Stimulated activated CD4-positive, alpha-beta T cell treated with anti-CD3 and anti-CD28 coated beads, Interleukin-15, amount 100 ng/mL, for 24 hours (primary cell): ENCODE results near the gene ATP1A1.

Experiments used
- DNase-seq: peaks from one replicate; pipeline ENCODE4 v3.0.0-alpha.2; 2020

ATP1A1 gene

GRCh38 chr1:116446686-116447085 is 73.6 kb downstream of the ATP1A1 start:
- DNase-seq: no peak

GRCh38 chr1:116448785-116449385 is 75.8 kb downstream of the ATP1A1 start:
- DNase-seq: no peak

- DNase-seq: no peak
These were observed 76.5 kb downstream of the ATP1A1 start for GRCh38 chr1:116449578-116449977.

- no peak for DNase-seq
These were observed 78.7 kb downstream of the ATP1A1 start for GRCh38 chr1:116451702-116452101.

GRCh38 chr1:116453481-116453880 is 80.4 kb downstream of the ATP1A1 start:
- DNase-seq: no peak

- no peak for DNase-seq
These were observed 80.9 kb downstream of the ATP1A1 start for GRCh38 chr1:116453906-116454305.
